Measurements from ENCODE around the gene SLC25A23. TPM values are rescaled to one million over a fixed set of nuclear protein-coding genes. Genes with fewer than 3 reads are reported as not detected.

SLC25A23 gene
- total and polyA plus RNA-seq, 9 of the 15 experiments (the other 6 are each of a cell fraction or from before 2014, with no cell fraction given) = 6.1 to 72.0 (median 26.6) TPM

DNA sequence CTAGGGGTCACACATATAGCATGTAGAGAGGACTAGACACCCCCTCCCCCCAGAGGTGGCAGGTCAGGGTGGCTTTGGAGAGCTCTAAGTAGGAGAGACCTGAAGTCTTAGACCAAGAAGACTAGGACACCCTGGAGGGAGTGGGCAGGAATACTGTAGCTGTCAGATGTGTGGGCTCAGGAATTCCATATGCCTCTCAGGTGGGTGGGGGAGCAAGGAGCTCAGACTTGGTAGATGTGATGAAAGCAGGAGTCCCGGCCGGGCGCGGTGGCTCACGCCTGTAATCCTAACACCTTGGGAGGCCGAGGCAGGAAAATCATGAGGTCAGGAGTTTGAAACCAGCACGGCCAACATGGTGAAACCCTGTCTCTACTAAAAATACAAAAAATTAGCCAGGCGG is 6.1 kb upstream of the SLC25A23 start:
- CTCF ChIA-PET (ENCODE audit: low intra/inter-chr PET ratio) = no interaction called here
- BruUV-seq (replicated peaks) = no TSS peak

More for the DNA sequence above, 6.1 kb upstream of the SLC25A23 start:
- WGBS (ENCODE audit: insufficient coverage, low coverage, missing lambda C conversion rate) = 5% methylated on average over 8 of the region's 8 CpGs
- Histone ChIP-seq H3K36me3 (ENCODE audit: control insufficient read depth, insufficient read depth, low read length) (no peaks in the 10 kb centered on the region), H3K9me3 (replicated peaks; ENCODE audit: control insufficient read depth, insufficient read depth, low read depth, low read length) (no peaks in the 10 kb centered on the region), H3K27me3 (ENCODE audit: control insufficient read depth in 2 of 2, insufficient read depth in 2 of 2, low read length in 2 of 2) (peaks cover 8 to 21% of the 10 kb centered on the region in 2 experiments), H3K4me3 (no peak overlapping the region), H3K9ac (ENCODE audit: insufficient read depth in 1 of 2, low read depth in 2 of 2, low read length in 2 of 2) (no peak overlapping the region), H3K27ac (ENCODE audit: extremely low read depth, low read depth, low read length) (no peak overlapping the region), H3K9me1 (ENCODE audit: control insufficient read depth, insufficient read depth, low read length) (no peaks in the 10 kb centered on the region), H2AFZ (ENCODE audit: low read depth, low read length) (no peak overlapping the region), H3K79me2 (ENCODE audit: control insufficient read depth, insufficient read depth, low read length) (no peaks in the 10 kb centered on the region), H3K4me2 (ENCODE audit: insufficient read depth, low read length) (no peak overlapping the region), H3K4me1 (replicated peaks in 1 of 2; ENCODE audit: control insufficient read depth in 2 of 2, insufficient read depth in 2 of 2, low read length in 2 of 2) (peaks cover 3 to 26% of the 10 kb centered on the region in 2 experiments; a peak in 3 of 5 replicates), H4K20me1 (replicated peaks; ENCODE audit: control insufficient read depth, insufficient read depth, low read length) (no peaks in the 10 kb centered on the region)
- TF ChIP-seq KAT7 (CRISPR knock-in tag; IDR thresholded peaks at IDR 0.05; ENCODE audit: borderline replicate concordance) (no peak), ZNF232 (CRISPR knock-in tag; IDR thresholded peaks at IDR 0.05) (no peak), E4F1 (CRISPR knock-in tag; IDR thresholded peaks at IDR 0.05; ENCODE audit: borderline replicate concordance) (no peak), HDAC3 (IDR thresholded peaks at IDR 0.05; ENCODE audit: borderline replicate concordance, partially characterized antibody) (no peak), SRF (CRISPR knock-in tag; IDR thresholded peaks at IDR 0.05) (no peak), KAT8 (IDR thresholded peaks at IDR 0.05; ENCODE audit: low read depth) (no peak), MEIS2 (IDR thresholded peaks at IDR 0.05; ENCODE audit: partially characterized antibody) (no peak), ZNF830 (CRISPR knock-in tag; IDR thresholded peaks at IDR 0.05) (no peak), ZNF707 (CRISPR knock-in tag; conservative IDR thresholded peaks at IDR 0.05) (no peak), TRIM28 (IDR thresholded peaks at IDR 0.05) (no peak), ZNF175 (CRISPR knock-in tag; IDR thresholded peaks at IDR 0.05; ENCODE audit: low read depth) (no peak), ZNF75A (CRISPR knock-in tag; IDR thresholded peaks at IDR 0.05) (no peak), HNRNPUL1 (IDR thresholded peaks at IDR 0.05; ENCODE audit: low read length) (no peak)
- TF ChIP-seq, protein P1, sequence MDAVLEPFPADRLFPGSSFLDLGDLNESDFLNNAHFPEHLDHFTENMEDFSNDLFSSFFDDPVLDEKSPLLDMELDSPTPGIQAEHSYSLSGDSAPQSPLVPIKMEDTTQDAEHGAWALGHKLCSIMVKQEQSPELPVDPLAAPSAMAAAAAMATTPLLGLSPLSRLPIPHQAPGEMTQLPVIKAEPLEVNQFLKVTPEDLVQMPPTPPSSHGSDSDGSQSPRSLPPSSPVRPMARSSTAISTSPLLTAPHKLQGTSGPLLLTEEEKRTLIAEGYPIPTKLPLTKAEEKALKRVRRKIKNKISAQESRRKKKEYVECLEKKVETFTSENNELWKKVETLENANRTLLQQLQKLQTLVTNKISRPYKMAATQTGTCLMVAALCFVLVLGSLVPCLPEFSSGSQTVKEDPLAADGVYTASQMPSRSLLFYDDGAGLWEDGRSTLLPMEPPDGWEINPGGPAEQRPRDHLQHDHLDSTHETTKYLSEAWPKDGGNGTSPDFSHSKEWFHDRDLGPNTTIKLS (IDR thresholded peaks at IDR 0.05; ENCODE audit: borderline replicate concordance, low read depth) = no peak
- in situ Hi-C loops (cut with MboI) (no loop called here), intact Hi-C loops (cut with micrococcal nuclease) (no loop called here)
- POLR2A ChIA-PET = interaction anchor here (1.3 kb wide), 2 partner anchors 8 to 21 kb away, joined by 3 to 4 read pairs; no protein-coding TSS in a partner anchor
- FAIRE-seq (no peak), ATAC-seq (no peak), DNase-seq (ENCODE audit: extremely low read depth in 1 of 4, low spot score in 3 of 4) (no peak)

Measured in K562 (cell line).